Suprapubic skin (tissue), 4 donors: ENCODE results near the gene G6PC2. TPM values are rescaled to one million over a fixed set of nuclear protein-coding genes. Genes with fewer than 3 reads are reported as not detected.
"Not testable (repeated sequence)": the region's sequence is repeated elsewhere in the genome, so short reads cannot be mapped to it uniquely, and the experiment has no call there.

Experiments
- DNase-seq, 2 donors: peaks; one replicate each; pipeline ENCODE4 v3.0.0-alpha.2; 2019; ENCODE audit warnings: low spot score in 2 of 2
- H3K27ac ChIP-seq: fragments of 200-600 bp; sonication (generic); one replicate; pipeline ENCODE4 v1.5.1; 2019
- H3K27me3 ChIP-seq: fragments of 200-600 bp; sonication (generic); one replicate; pipeline ENCODE4 v1.5.1; 2019
- H3K36me3 ChIP-seq: fragments of 200-600 bp; sonication (generic); one replicate; pipeline ENCODE4 v1.5.1; 2019
- H3K4me1 ChIP-seq: fragments of 200-600 bp; sonication (generic); one replicate; pipeline ENCODE4 v1.5.1; 2019
- H3K4me3 ChIP-seq: fragments of 200-600 bp; sonication (generic); one replicate; pipeline ENCODE4 v1.5.1; 2019; ENCODE audit warnings: mild to moderate bottlenecking
- H3K9me3 ChIP-seq: fragments of 200-600 bp; sonication (generic); one replicate; pipeline ENCODE4 v1.5.1; 2019
- CTCF ChIP-seq, 2 donors: fragments of 200-600 bp in 1 of 2; fragments of 450-650 bp in 1 of 2; sonication (generic) in 1 of 2; IDR thresholded peaks; one replicate each; pipeline ENCODE4 v1.5.1; 2016 to 2019; ENCODE audit warnings: antibody characterized with exemption in 2 of 2, mild to moderate bottlenecking in 1 of 2, moderate library complexity in 1 of 2
- EP300 ChIP-seq: sonication (generic); formaldehyde crosslinking; IDR thresholded peaks from one replicate; pipeline ENCODE4 v1.6.1; 2017; ENCODE audit warnings: antibody characterized with exemption
- POLR2A ChIP-seq, 2 donors: fragments of 450-650 bp; IDR thresholded peaks; one replicate each; pipeline ENCODE4 v1.6.1; 2017; ENCODE audit warnings: antibody characterized with exemption in 2 of 2, mild to moderate bottlenecking in 2 of 2, moderate library complexity in 2 of 2
- POLR2AphosphoS5 ChIP-seq, 3 donors: sonication (generic); formaldehyde crosslinking; IDR thresholded peaks; one replicate each; pipeline ENCODE4 v1.6.1; 2017; ENCODE audit warnings: antibody characterized with exemption in 3 of 3
- WGBS: methylation state at CpG from one replicate; pipeline ENCODE4 v1.1.5; 2018; 5-methylcytosine and 5-hydroxymethylcytosine counted together
- total RNA-seq, 4 donors: library from RNA; depleted of rRNA; stranded (reverse); fragments of >200 nt; gene quantifications; one replicate each; pipeline ENCODE4 v1.1.0, GENCODE V29; 2016

The G6PC2 gene
- total RNA-seq, 4 donors from 2014 or later: not detected

- Histone ChIP-seq H3K27me3 (no peaks in the 10 kb centered on the region), H3K4me3 (no peak overlapping the region), H3K36me3 (no peaks in the 10 kb centered on the region), H3K4me1 (no peaks in the 10 kb centered on the region), H3K9me3 (no peaks in the 10 kb centered on the region), H3K27ac (no peak overlapping the region)
- no peak for TF ChIP-seq CTCF (IDR thresholded peaks at IDR 0.05)
- no peak for TF ChIP-seq POLR2AphosphoS5 (IDR thresholded peaks at IDR 0.05)
- TF ChIP-seq EP300: no peak
- no peak for TF ChIP-seq POLR2A (IDR thresholded peaks at IDR 0.05)
- WGBS: 91% methylated on average over 3 of the region's 3 CpGs
- no peak for DNase-seq
These were observed 27.2 kb downstream of the G6PC2 start for GRCh38 chr2:168928113-168928831.

DNA sequence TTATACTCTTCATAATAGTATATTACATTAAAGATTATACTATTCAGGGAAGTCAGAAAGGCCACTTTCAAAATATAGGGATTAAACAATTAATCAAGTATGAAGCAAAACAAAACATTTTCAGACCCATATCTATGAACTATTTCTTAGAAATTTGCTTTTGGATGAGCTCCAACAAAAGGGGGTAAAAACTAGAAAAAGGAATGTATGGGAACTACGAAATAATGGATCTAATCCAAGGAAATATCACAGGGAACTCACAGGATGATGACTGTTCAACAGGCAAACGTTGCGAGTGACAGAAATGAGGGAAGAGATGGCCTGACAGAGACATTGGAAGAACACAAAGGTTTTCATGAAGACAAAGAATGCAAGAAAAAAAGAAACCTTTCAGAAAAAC is 27.9 kb downstream of the G6PC2 start:
- Histone ChIP-seq H3K36me3 (no peaks in the 10 kb centered on the region), H3K27ac (no peak overlapping the region), H3K27me3 (no peaks in the 10 kb centered on the region), H3K9me3 (no peaks in the 10 kb centered on the region), H3K4me1 (no peaks in the 10 kb centered on the region), H3K4me3 (no peak overlapping the region)
- DNase-seq: no peak
- no peak for TF ChIP-seq POLR2AphosphoS5 (IDR thresholded peaks at IDR 0.05)
- TF ChIP-seq EP300: no peak
- no peak for TF ChIP-seq POLR2A (IDR thresholded peaks at IDR 0.05)
- no peak for TF ChIP-seq CTCF (IDR thresholded peaks at IDR 0.05)
- 59% methylated on average over 3 of the region's 3 CpGs for WGBS

DNA sequence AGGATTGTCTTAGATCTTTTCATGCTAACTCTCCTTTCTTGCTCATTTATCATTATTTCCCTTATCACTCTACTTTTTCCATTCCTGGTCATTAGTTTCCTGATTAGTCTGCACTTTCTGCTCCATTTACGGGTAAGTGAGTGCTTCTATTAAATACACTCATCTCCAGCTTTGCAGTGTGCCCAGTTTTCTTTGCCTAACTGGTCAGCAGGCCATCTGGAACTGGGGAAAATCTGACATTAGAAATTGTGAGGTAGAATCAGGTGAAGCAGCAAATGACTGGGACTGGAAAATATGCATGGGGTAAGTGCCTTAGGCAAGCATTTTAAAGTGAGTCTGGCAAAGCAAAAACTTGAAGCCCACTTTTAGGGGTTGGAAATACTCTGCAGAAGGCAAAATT is 29.2 kb downstream of the G6PC2 start:
- no peaks in the 10 kb centered on the region for H3K9me3 ChIP-seq

DNA sequence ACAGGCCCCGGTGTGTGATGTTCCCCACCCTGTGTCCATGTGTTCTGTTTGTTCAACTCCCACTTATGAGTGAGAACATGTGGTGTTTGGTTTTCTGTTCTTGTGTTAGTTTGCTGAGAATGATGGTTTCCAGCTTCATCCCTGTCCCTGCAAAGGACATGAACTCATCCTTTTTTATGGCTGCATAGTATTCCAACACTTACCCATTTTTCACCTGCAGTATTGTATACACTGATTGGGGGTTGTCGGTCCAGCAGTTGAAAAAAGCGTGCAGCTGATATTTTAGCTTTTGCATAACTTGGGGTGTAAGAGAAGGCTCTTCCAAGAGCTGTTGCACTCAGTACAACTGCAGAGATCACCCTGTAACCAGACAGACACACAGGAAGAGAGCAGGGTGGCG is 31.1 kb downstream of the G6PC2 start:
- not testable (repeated sequence) for H3K27ac ChIP-seq, H3K27me3 ChIP-seq, H3K4me3 ChIP-seq, H3K4me1 ChIP-seq, H3K36me3 ChIP-seq, H3K9me3 ChIP-seq, DNase-seq
- 89% methylated on average over 4 of the region's 4 CpGs for WGBS

More for the DNA sequence above, 29.2 kb downstream of the G6PC2 start:
- H3K36me3 ChIP-seq: no peaks in the 10 kb centered on the region
- TF ChIP-seq EP300 (no peak), POLR2A (IDR thresholded peaks at IDR 0.05) (no peak), POLR2AphosphoS5 (IDR thresholded peaks at IDR 0.05) (no peak), CTCF (IDR thresholded peaks at IDR 0.05) (no peak)
- H3K27me3 ChIP-seq: no peaks in the 10 kb centered on the region
- no peak overlapping the region for H3K4me3 ChIP-seq
- H3K4me1 ChIP-seq: no peaks in the 10 kb centered on the region
- DNase-seq: no peak
- no peak overlapping the region for H3K27ac ChIP-seq
- 81% methylated on average over 1 of the region's 1 CpG for WGBS

GRCh38 chr2:168934826-168935225 is 33.7 kb downstream of the G6PC2 start:
- Histone ChIP-seq H3K4me3 (no peak overlapping the region), H3K4me1 (no peaks in the 10 kb centered on the region), H3K36me3 (no peaks in the 10 kb centered on the region), H3K9me3 (no peaks in the 10 kb centered on the region), H3K27me3 (no peaks in the 10 kb centered on the region), H3K27ac (no peak overlapping the region)
- 92% methylated on average over 2 of the region's 2 CpGs for WGBS
- TF ChIP-seq POLR2A (IDR thresholded peaks at IDR 0.05): no peak
- no peak for DNase-seq

DNA sequence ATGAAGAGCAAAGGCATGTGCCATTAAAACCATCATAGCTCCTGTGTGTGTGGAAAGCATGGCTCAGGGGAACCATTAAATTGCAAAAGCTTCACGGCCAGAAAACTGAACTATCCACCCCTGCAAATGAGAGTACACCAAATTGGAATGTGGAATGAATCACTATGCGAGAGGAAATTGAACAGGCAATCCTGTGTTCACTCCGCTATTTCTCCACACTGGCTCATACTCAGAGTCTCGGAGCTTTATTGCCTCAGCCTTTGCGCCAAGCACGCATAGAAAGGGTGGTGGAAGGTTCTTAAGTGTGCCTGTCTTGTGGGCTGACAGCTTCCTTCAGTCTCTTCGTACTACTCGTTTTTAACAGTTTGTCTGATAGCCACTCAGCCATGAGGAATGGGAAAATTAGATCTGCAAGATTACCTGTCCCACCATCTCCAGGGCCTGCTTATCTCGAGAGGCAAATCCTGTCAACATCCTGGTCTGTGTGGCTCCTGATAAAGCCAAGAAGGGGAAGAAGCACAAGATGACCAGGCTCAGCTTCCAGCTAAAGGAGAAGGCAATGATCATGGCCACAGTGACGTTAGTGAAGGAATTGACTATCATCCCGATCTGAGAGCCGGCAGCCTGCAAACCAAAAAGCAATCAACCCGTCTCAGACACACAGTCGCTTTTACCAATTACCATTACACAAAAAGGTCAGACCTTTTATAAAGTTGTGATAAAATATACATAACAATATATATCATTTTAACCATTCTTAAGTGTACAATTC is 34.9 kb downstream of the G6PC2 start:
- Histone ChIP-seq H3K4me1 (no peaks in the 10 kb centered on the region), H3K27me3 (no peaks in the 10 kb centered on the region), H3K9me3 (no peaks in the 10 kb centered on the region), H3K4me3 (no peak overlapping the region), H3K36me3 (no peaks in the 10 kb centered on the region), H3K27ac (no peak overlapping the region)
- TF ChIP-seq POLR2A (IDR thresholded peaks at IDR 0.05): no peak
- DNase-seq: no peak
- WGBS: 86% methylated on average over 14 of the region's 14 CpGs
